Measurements from ENCODE around the gene RAB7A. TPM values are rescaled to one million over a fixed set of nuclear protein-coding genes. Genes with fewer than 3 reads are reported as not detected.

RAB7A gene
- total RNA-seq, 4 donors from 2014 or later, result 89.2 to 128 (median 114) TPM

DNA sequence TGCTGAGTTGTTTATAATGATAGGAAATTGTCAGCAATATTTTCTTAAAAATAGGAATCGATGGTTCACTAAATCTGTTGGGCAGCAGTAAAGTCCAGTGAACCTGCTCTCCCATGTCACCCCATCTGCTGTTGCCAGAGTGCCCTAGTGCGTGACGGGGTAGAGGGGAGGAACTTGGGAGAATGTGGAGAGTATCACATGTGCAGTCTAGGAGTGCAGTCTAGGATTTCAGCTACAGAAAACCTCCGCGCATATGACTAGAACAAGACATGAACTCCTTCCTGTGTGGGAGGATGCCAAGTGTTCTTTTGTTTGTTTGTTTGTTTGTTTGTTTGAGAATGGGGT lies 78.8 kb downstream of the RAB7A start:
- H3K27ac ChIP-seq, result peak overlapping the region; percentile 21 to 60 (median 35)
- WGBS, 2 donors, result 74 to 78% methylated on average over 5 of the region's 5 CpGs
- TF ChIP-seq, protein P1, sequence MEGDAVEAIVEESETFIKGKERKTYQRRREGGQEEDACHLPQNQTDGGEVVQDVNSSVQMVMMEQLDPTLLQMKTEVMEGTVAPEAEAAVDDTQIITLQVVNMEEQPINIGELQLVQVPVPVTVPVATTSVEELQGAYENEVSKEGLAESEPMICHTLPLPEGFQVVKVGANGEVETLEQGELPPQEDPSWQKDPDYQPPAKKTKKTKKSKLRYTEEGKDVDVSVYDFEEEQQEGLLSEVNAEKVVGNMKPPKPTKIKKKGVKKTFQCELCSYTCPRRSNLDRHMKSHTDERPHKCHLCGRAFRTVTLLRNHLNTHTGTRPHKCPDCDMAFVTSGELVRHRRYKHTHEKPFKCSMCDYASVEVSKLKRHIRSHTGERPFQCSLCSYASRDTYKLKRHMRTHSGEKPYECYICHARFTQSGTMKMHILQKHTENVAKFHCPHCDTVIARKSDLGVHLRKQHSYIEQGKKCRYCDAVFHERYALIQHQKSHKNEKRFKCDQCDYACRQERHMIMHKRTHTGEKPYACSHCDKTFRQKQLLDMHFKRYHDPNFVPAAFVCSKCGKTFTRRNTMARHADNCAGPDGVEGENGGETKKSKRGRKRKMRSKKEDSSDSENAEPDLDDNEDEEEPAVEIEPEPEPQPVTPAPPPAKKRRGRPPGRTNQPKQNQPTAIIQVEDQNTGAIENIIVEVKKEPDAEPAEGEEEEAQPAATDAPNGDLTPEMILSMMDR (IDR thresholded peaks at IDR 0.05), result no peak
- TF ChIP-seq POLR2A (IDR thresholded peaks at IDR 0.05) (no peak), EP300 (IDR thresholded peaks at IDR 0.05) (no peak)
- H3K4me3 ChIP-seq, result no peak overlapping the region
- H3K9me3 ChIP-seq, result no peaks in the 10 kb centered on the region
- H3K4me1 ChIP-seq, result peaks cover 0 to 82% (median 19%) of the 10 kb centered on the region in 4 donors
- DNase-seq (ENCODE audit: low spot score in 2 of 2), result no peak
- no peaks in the 10 kb centered on the region for H3K27me3 ChIP-seq
- H3K36me3 ChIP-seq, result peaks cover 0 to 29% (median 0%) of the 10 kb centered on the region in 3 donors

GRCh38 chr3:128805772-128806171 lies 79.8 kb downstream of the RAB7A start:
- Histone ChIP-seq H3K4me3 (no peak overlapping the region), H3K9me3 (no peaks in the 10 kb centered on the region), H3K36me3 (peaks cover 0 to 32% (median 0%) of the 10 kb centered on the region in 3 donors), H3K27ac (peak overlapping the region in 1 of 4 donors; percentile 60), H3K4me1 (peaks cover 0 to 77% (median 11%) of the 10 kb centered on the region in 4 donors), H3K27me3 (no peaks in the 10 kb centered on the region)
- TF ChIP-seq EP300 (IDR thresholded peaks at IDR 0.05), result no peak
- TF ChIP-seq, protein P1 (IDR thresholded peaks at IDR 0.05), result no peak
- TF ChIP-seq POLR2A (IDR thresholded peaks at IDR 0.05), result no peak
- no peak for DNase-seq (ENCODE audit: low spot score in 2 of 2)
- WGBS, 2 donors, result 85 to 92% methylated on average over 4 of the region's 4 CpGs

DNA sequence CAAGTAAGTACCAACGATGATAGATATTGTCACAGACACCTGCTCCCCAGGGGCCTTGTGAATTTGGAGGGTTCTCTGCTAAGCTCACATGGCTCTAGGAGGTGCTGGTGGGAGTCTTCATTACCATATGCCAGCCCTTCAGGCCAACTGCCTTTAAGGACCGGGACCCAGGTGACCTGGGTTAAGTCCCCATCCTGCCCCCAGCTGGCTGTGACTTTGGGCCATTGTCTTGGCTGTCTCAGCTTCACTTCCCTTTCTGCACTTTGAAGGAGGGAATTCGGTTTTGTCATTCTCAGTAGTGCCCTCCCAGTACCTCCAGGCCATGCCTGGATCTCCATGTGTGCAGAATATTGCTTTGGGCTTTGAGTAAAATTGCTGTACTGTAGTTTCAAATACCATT lies 80.6 kb downstream of the RAB7A start:
- Histone ChIP-seq H3K4me3 (no peak overlapping the region), H3K4me1 (peaks cover 0 to 70% (median 11%) of the 10 kb centered on the region in 4 donors), H3K36me3 (peaks cover 0 to 39% (median 0%) of the 10 kb centered on the region in 3 donors), H3K9me3 (no peaks in the 10 kb centered on the region), H3K27me3 (no peaks in the 10 kb centered on the region), H3K27ac (peak overlapping the region in 1 of 4 donors; percentile 87)
- TF ChIP-seq EP300 (IDR thresholded peaks at IDR 0.05) (no peak), POLR2A (IDR thresholded peaks at IDR 0.05) (no peak)
- TF ChIP-seq, protein P1 (IDR thresholded peaks at IDR 0.05), result no peak
- WGBS, 2 donors, result 50 to 71% methylated on average over 3 of the region's 3 CpGs
- no peak for DNase-seq (ENCODE audit: low spot score in 2 of 2)

DNA sequence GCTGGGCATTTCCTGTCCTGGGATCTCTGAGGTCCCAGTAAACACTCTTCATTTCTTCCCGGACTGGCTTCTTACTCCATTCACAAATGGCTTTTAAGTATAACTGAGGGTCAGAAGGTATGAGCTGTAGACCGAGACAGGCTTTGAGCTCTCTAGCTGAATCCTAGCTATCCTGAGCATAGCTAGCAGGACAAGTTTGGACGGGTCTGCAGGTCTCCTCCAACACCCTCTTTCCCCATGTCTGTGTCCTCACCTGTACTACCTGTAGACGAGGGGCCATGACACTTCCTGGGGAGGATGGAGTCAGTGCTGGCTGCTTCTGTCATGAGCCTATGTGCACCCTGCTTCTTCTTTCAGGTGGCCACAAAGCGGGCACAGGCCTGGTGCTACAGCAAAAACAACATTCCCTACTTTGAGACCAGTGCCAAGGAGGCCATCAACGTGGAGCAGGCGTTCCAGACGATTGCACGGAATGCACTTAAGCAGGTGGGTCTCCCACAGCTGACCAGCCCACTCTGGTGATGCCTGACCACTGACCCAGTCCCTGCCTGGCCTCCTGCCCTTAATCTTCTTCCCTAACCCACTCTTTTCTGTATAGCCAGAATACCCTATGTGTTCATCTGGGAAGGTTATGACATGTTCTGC lies 81.3 kb downstream of the RAB7A start:
- peaks cover 0 to 63% (median 13%) of the 10 kb centered on the region in 4 donors for H3K4me1 ChIP-seq
- no peak overlapping the region for H3K4me3 ChIP-seq
- no peak for DNase-seq (ENCODE audit: low spot score in 2 of 2)
- H3K9me3 ChIP-seq, result no peaks in the 10 kb centered on the region
- no peak for TF ChIP-seq POLR2A (IDR thresholded peaks at IDR 0.05)
- TF ChIP-seq EP300 (IDR thresholded peaks at IDR 0.05), result no peak
- TF ChIP-seq, protein P1 (IDR thresholded peaks at IDR 0.05), result no peak
- H3K27me3 ChIP-seq, result no peaks in the 10 kb centered on the region
- WGBS, 2 donors, result 88 to 91% methylated on average over 9 of the region's 9 CpGs
- peaks cover 0 to 45% (median 0%) of the 10 kb centered on the region in 3 donors for H3K36me3 ChIP-seq
- peak overlapping the region in 3 of 4 donors; percentile 29 to 87 (median 85) for H3K27ac ChIP-seq

DNA sequence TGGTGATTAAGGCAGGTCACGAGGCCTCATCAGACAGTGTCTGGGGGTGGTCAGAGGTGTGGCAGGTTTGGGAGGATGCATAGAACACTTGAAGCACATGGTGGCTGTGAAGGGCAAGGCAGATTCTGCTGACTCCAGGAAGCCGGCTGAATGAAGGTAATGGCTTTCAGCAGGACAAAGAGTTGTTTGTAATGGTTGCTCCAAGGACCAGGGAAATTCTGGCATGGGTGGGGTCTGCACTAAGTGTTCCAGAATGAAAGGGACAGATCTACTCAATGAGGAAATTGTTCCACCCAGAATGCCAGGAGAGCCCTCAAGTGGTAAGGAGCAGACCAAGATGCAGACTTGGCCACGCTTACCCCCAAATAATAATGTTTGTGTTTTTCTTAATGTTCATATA lies 82.7 kb downstream of the RAB7A start:
- Histone ChIP-seq H3K9me3 (no peaks in the 10 kb centered on the region), H3K4me1 (peaks cover 0 to 66% (median 20%) of the 10 kb centered on the region in 4 donors), H3K4me3 (no peak overlapping the region), H3K36me3 (peaks cover 0 to 59% (median 0%) of the 10 kb centered on the region in 3 donors), H3K27ac (peak overlapping the region; percentile 44 to 87 (median 72)), H3K27me3 (no peaks in the 10 kb centered on the region)
- WGBS, 2 donors, result 47 to 57% methylated on average over 3 of the region's 3 CpGs
- TF ChIP-seq, protein P1 (IDR thresholded peaks at IDR 0.05), result peak in 1 of 5 experiments; percentile 27
- TF ChIP-seq POLR2A (IDR thresholded peaks at IDR 0.05) (no peak), EP300 (IDR thresholded peaks at IDR 0.05) (peak in 1 of 2 donors; percentile 66)
- DNase-seq (ENCODE audit: low spot score in 2 of 2), result peak in 1 of 2 donors; percentile 21
